Measurements from ENCODE around the gene IL26.
"Not testable (repeated sequence)": the region's sequence is repeated elsewhere in the genome, so short reads cannot be mapped to it uniquely, and the experiment has no call there.

Gene IL26

GRCh38 chr12:68229956-68230355 lies 4.3 kb upstream of the IL26 start:
- Mint-ChIP-seq H3K4me3 (no peak overlapping the region), H3K4me1 (peaks cover 30% of the 10 kb centered on the region), H3K9me3 (no peaks in the 10 kb centered on the region), H3K27me3 (no peaks in the 10 kb centered on the region), H3K27ac (no peak overlapping the region)
- no peak for DNase-seq
- ATAC-seq = no peak

GRCh38 chr12:68227356-68227755 lies 1.7 kb upstream of the IL26 start:
- DNase-seq = no peak
- no peak overlapping the region for H3K27ac Mint-ChIP-seq
- H3K9me3 Mint-ChIP-seq = no peaks in the 10 kb centered on the region
- H3K4me3 Mint-ChIP-seq = no peak overlapping the region
- H3K4me1 Mint-ChIP-seq = peaks cover 19% of the 10 kb centered on the region
- no peak for ATAC-seq
- H3K27me3 Mint-ChIP-seq = no peaks in the 10 kb centered on the region

- H3K4me1 Mint-ChIP-seq = peaks cover 8% of the 10 kb centered on the region
- ATAC-seq (no peak), DNase-seq (no peak)
- no peak overlapping the region for H3K27ac Mint-ChIP-seq
- no peaks in the 10 kb centered on the region for H3K9me3 Mint-ChIP-seq
- no peak overlapping the region for H3K4me3 Mint-ChIP-seq
- no peaks in the 10 kb centered on the region for H3K27me3 Mint-ChIP-seq
Measured at GRCh38 chr12:68224613-68225285, 861 bp downstream of the IL26 start.

- peak; percentile 60 to 66 for DNase-seq
- Mint-ChIP-seq H3K4me3 (peak overlapping the region; percentile 43 to 72), H3K27ac (no peak overlapping the region), H3K9me3 (no peaks in the 10 kb centered on the region), H3K27me3 (no peaks in the 10 kb centered on the region), H3K4me1 (peaks cover 8% of the 10 kb centered on the region)
- peak; percentile 88 for ATAC-seq
Measured at GRCh38 chr12:68223067-68223747, 2.4 kb downstream of the IL26 start.

- no peak for ATAC-seq
- no peaks in the 10 kb centered on the region for H3K9me3 Mint-ChIP-seq
- peak overlapping the region in 1 of 2 donors; percentile 10 for H3K27ac Mint-ChIP-seq
- H3K4me3 Mint-ChIP-seq = peak overlapping the region in 1 of 2 donors; percentile 16
- no peak for DNase-seq
- peaks cover 8% of the 10 kb centered on the region for H3K4me1 Mint-ChIP-seq
- no peaks in the 10 kb centered on the region for H3K27me3 Mint-ChIP-seq
Measured at GRCh38 chr12:68222326-68222725, 3.3 kb downstream of the IL26 start.

- Mint-ChIP-seq H3K27me3 (no peaks in the 10 kb centered on the region), H3K27ac (no peak overlapping the region), H3K4me3 (no peak overlapping the region), H3K9me3 (no peaks in the 10 kb centered on the region), H3K4me1 (peaks cover 8% of the 10 kb centered on the region)
- ATAC-seq (no peak), DNase-seq (no peak)
Measured at GRCh38 chr12:68221497-68221896, 4.1 kb downstream of the IL26 start.

GRCh38 chr12:68210875-68211274 lies 14.7 kb downstream of the IL26 start:
- DNase-seq (no peak), ATAC-seq (no peak)
- H3K27me3 Mint-ChIP-seq = no peaks in the 10 kb centered on the region
- peaks cover 28% of the 10 kb centered on the region for H3K4me1 Mint-ChIP-seq
- no peak overlapping the region for H3K4me3 Mint-ChIP-seq
- no peak overlapping the region for H3K27ac Mint-ChIP-seq
- H3K9me3 Mint-ChIP-seq = peaks cover 8 to 17% of the 10 kb centered on the region in 2 donors

GRCh38 chr12:68209048-68209728 lies 16.4 kb downstream of the IL26 start:
- DNase-seq, H3K4me3 Mint-ChIP-seq, H3K27ac Mint-ChIP-seq, H3K27me3 Mint-ChIP-seq, ATAC-seq: not testable (repeated sequence)
- H3K4me1 Mint-ChIP-seq = peaks cover 28% of the 10 kb centered on the region
- H3K9me3 Mint-ChIP-seq = peaks cover 8 to 17% of the 10 kb centered on the region in 2 donors

GRCh38 chr12:68207276-68207675 lies 18.3 kb downstream of the IL26 start:
- H3K4me3 Mint-ChIP-seq = no peak overlapping the region
- DNase-seq = no peak
- H3K4me1 Mint-ChIP-seq = peaks cover 30% of the 10 kb centered on the region
- H3K27me3 Mint-ChIP-seq = no peaks in the 10 kb centered on the region
- H3K9me3 Mint-ChIP-seq = peaks cover 6 to 11% of the 10 kb centered on the region in 2 donors
- ATAC-seq = no peak
- H3K27ac Mint-ChIP-seq = no peak overlapping the region

- H3K27ac Mint-ChIP-seq = no peak overlapping the region
- H3K4me1 Mint-ChIP-seq = peaks cover 22% of the 10 kb centered on the region
- no peak for ATAC-seq
- H3K27me3 Mint-ChIP-seq = no peaks in the 10 kb centered on the region
- DNase-seq = no peak
- H3K4me3 Mint-ChIP-seq = no peak overlapping the region
- peaks cover 0 to 6% of the 10 kb centered on the region in 2 donors for H3K9me3 Mint-ChIP-seq
Measured at GRCh38 chr12:68206446-68206845, 19.2 kb downstream of the IL26 start.

- Mint-ChIP-seq H3K4me1 (peaks cover 43% of the 10 kb centered on the region), H3K9me3 (peaks cover 0 to 5% of the 10 kb centered on the region in 2 donors), H3K27me3 (no peaks in the 10 kb centered on the region), H3K4me3 (peak overlapping the region in 1 of 2 donors; percentile 39), H3K27ac (no peak overlapping the region)
- ATAC-seq = peak; percentile 33
- no peak for DNase-seq
Measured at GRCh38 chr12:68203460-68203875, 22.1 kb downstream of the IL26 start.

- ATAC-seq = no peak
- Mint-ChIP-seq H3K9me3 (peaks cover 0 to 5% of the 10 kb centered on the region in 2 donors), H3K4me3 (peak overlapping the region in 1 of 2 donors; percentile 46), H3K27ac (peak overlapping the region in 1 of 2 donors; percentile 30), H3K4me1 (peaks cover 47% of the 10 kb centered on the region), H3K27me3 (no peaks in the 10 kb centered on the region)
- no peak for DNase-seq
Measured at GRCh38 chr12:68200854-68201253, 24.8 kb downstream of the IL26 start.

GRCh38 chr12:68199127-68199526 lies 26.5 kb downstream of the IL26 start:
- peaks cover 0 to 5% of the 10 kb centered on the region in 2 donors for H3K9me3 Mint-ChIP-seq
- H3K4me3 Mint-ChIP-seq = peak overlapping the region in 1 of 2 donors; percentile 83
- peak in 1 of 2 donors; percentile 45 for DNase-seq
- peak; percentile 56 for ATAC-seq
- no peaks in the 10 kb centered on the region for H3K27me3 Mint-ChIP-seq
- peaks cover 51% of the 10 kb centered on the region for H3K4me1 Mint-ChIP-seq
- peak overlapping the region; percentile 38 to 99 for H3K27ac Mint-ChIP-seq

- Mint-ChIP-seq H3K4me3 (peak overlapping the region; percentile 59 to 83), H3K9me3 (peaks cover 0 to 9% of the 10 kb centered on the region in 2 donors), H3K27me3 (no peaks in the 10 kb centered on the region), H3K27ac (peak overlapping the region; percentile 23 to 99), H3K4me1 (peaks cover 53% of the 10 kb centered on the region)
- ATAC-seq = peak; percentile 80
- peak in 1 of 2 donors; percentile 64 for DNase-seq
Measured at GRCh38 chr12:68198507-68199086, 27.0 kb downstream of the IL26 start.

GRCh38 chr12:68190301-68190700 lies 35.3 kb downstream of the IL26 start:
- peaks cover 0 to 17% of the 10 kb centered on the region in 2 donors for H3K9me3 Mint-ChIP-seq
- peak overlapping the region; percentile 42 to 96 for H3K27ac Mint-ChIP-seq
- H3K4me1 Mint-ChIP-seq = peaks cover 58% of the 10 kb centered on the region
- DNase-seq (no peak), ATAC-seq (no peak)
- no peaks in the 10 kb centered on the region for H3K27me3 Mint-ChIP-seq
- H3K4me3 Mint-ChIP-seq = peak overlapping the region; percentile 30 to 74

All from stimulated activated naive CD8-positive, alpha-beta T cell treated with anti-CD3 and anti-CD28 coated beads, Interleukin-15, amount 100 ng/mL, for 72 hours (primary cell).